ENCODE data around the gene LPGAT1.

- TF ChIP-seq, protein P1, sequence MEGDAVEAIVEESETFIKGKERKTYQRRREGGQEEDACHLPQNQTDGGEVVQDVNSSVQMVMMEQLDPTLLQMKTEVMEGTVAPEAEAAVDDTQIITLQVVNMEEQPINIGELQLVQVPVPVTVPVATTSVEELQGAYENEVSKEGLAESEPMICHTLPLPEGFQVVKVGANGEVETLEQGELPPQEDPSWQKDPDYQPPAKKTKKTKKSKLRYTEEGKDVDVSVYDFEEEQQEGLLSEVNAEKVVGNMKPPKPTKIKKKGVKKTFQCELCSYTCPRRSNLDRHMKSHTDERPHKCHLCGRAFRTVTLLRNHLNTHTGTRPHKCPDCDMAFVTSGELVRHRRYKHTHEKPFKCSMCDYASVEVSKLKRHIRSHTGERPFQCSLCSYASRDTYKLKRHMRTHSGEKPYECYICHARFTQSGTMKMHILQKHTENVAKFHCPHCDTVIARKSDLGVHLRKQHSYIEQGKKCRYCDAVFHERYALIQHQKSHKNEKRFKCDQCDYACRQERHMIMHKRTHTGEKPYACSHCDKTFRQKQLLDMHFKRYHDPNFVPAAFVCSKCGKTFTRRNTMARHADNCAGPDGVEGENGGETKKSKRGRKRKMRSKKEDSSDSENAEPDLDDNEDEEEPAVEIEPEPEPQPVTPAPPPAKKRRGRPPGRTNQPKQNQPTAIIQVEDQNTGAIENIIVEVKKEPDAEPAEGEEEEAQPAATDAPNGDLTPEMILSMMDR (IDR thresholded peaks at IDR 0.05; ENCODE audit: extremely low read depth in 1 of 2, insufficient read depth in 1 of 2, low read depth in 1 of 2, low read length in 2 of 2): no peak
- TF ChIP-seq MYC (IDR thresholded peaks at IDR 0.05; ENCODE audit: low read depth, low read length) (no peak), POLR2AphosphoS5 (IDR thresholded peaks at IDR 0.05; ENCODE audit: insufficient read depth, low read depth, low read length) (no peak), POLR2A (IDR thresholded peaks at IDR 0.05; ENCODE audit: low read depth, low read length) (no peak)
These were observed 119.3 kb downstream of the LPGAT1 start for GRCh38 chr1:211711315-211711705.
